Thymus (tissue), 11 donors: ENCODE results near the gene PLD5. TPM values are rescaled to one million over a fixed set of nuclear protein-coding genes. Genes with fewer than 3 reads are reported as not detected.

Source experiments
- DNase-seq, 9 donors: peaks; one replicate each; pipeline ENCODE4 v3.0.0-alpha.2; 2013; ENCODE audit warnings: low spot score in 9 of 9, low read depth in 6 of 9, missing footprints in 1 of 9
- H3K27ac ChIP-seq, 2 donors: one replicate each; pipeline ENCODE4 v1.5.1; 2013; ENCODE audit warnings: control low read depth in 1 of 2, low read depth in 1 of 2, low read length in 1 of 2, mild to moderate bottlenecking in 1 of 2, moderate library complexity in 1 of 2
- H3K27me3 ChIP-seq, 2 donors: one replicate each; pipeline ENCODE4 v1.5.1; 2013; ENCODE audit warnings: low read length in 1 of 2; ENCODE audit not compliant: control insufficient read depth in 2 of 2, insufficient read depth in 1 of 2
- H3K36me3 ChIP-seq, 2 donors: one replicate each; pipeline ENCODE4 v1.5.1; 2013; ENCODE audit warnings: low read length in 1 of 2, mild to moderate bottlenecking in 1 of 2, moderate library complexity in 1 of 2; ENCODE audit not compliant: control insufficient read depth in 2 of 2, insufficient read depth in 2 of 2
- H3K4me1 ChIP-seq, 2 donors: one replicate each; pipeline ENCODE4 v1.5.1; 2013; ENCODE audit warnings: low read length in 2 of 2; ENCODE audit not compliant: control insufficient read depth in 2 of 2, insufficient read depth in 2 of 2
- H3K4me3 ChIP-seq, 2 donors: one replicate each; pipeline ENCODE4 v1.5.1; 2013; ENCODE audit warnings: low read length in 2 of 2, control low read depth in 1 of 2, mild to moderate bottlenecking in 1 of 2
- H3K9me3 ChIP-seq, 2 donors: one replicate each; pipeline ENCODE4 v1.5.1; 2013; ENCODE audit warnings: low read length in 1 of 2, mild to moderate bottlenecking in 1 of 2; ENCODE audit not compliant: control insufficient read depth in 2 of 2, insufficient read depth in 1 of 2
- WGBS: extraction: QIAGEN DNeasy Blood & Tissue Kit; methylation state at CpG from one replicate; pipeline ENCODE4 v1.1.7; 2013; 5-methylcytosine and 5-hydroxymethylcytosine counted together
- polyA plus RNA-seq: library from polyadenylated mRNA; stranded (reverse); fragments of 200-250 nt; gene quantifications from one replicate; pipeline ENCODE4 v1.2.3, GENCODE V29; 2013
- total RNA-seq: library from RNA; stranded (reverse); fragments of 120-200 nt; gene quantifications from one replicate; pipeline ENCODE4 v1.2.4, GENCODE V29; 2013
- donor health status: healthy.

PLD5 gene
- total and polyA plus RNA-seq, 2 donors, result 0.25 to 0.66 TPM

DNA sequence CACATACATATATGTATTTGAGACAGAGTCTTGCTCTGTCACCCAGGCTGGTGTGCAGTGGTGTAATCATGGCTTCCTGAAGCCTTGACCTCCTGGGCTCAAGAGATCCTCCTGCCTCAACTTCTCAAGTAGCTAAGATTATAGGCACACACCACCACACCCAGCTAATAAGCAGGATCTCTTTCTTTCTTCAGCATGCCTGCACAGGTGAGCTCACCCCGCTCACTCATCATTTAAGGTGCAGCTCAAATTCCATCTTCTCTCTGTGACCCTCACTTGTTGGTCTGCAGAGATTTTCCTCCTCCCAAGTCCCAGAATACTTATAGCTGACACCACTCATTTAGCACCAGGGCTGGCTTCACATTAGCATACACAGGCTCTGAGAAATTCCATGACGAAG is 316.5 kb downstream of the PLD5 start:
- H3K27ac ChIP-seq, result no peak overlapping the region
- no peak overlapping the region for H3K4me3 ChIP-seq
- H3K27me3 ChIP-seq, result no peaks in the 10 kb centered on the region
- no peaks in the 10 kb centered on the region for H3K36me3 ChIP-seq
- no peaks in the 10 kb centered on the region for H3K9me3 ChIP-seq
- WGBS, result 82% methylated on average over 2 of the region's 2 CpGs
- H3K4me1 ChIP-seq, result no peaks in the 10 kb centered on the region
- DNase-seq, result no peak

DNA sequence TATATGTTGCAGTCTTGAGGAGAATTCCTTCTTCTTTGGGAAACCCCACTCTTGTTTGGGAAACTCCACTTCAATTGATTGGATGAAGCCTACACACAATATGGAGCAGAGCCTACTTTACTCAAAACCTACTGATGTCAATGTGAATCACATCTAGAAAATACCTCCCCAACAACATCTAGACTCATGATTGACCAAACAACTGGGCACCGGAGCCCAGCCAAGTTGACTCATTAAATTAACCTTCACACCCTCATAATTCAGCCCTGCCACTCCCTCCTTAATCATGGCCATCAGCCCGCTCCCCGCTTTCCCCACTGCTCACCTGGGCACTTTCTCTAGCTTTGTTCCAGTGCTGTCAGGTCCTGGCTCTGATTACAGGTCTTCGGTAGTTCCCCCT is 317.5 kb downstream of the PLD5 start:
- 98% methylated on average over 4 of the region's 4 CpGs for WGBS
- H3K36me3 ChIP-seq, result no peaks in the 10 kb centered on the region
- H3K27ac ChIP-seq, result peak overlapping the region in 1 of 2 donors; percentile 47
- H3K4me1 ChIP-seq, result peaks cover 0 to 3% of the 10 kb centered on the region in 2 donors
- no peak for DNase-seq
- no peaks in the 10 kb centered on the region for H3K9me3 ChIP-seq
- no peaks in the 10 kb centered on the region for H3K27me3 ChIP-seq
- H3K4me3 ChIP-seq, result no peak overlapping the region

DNA sequence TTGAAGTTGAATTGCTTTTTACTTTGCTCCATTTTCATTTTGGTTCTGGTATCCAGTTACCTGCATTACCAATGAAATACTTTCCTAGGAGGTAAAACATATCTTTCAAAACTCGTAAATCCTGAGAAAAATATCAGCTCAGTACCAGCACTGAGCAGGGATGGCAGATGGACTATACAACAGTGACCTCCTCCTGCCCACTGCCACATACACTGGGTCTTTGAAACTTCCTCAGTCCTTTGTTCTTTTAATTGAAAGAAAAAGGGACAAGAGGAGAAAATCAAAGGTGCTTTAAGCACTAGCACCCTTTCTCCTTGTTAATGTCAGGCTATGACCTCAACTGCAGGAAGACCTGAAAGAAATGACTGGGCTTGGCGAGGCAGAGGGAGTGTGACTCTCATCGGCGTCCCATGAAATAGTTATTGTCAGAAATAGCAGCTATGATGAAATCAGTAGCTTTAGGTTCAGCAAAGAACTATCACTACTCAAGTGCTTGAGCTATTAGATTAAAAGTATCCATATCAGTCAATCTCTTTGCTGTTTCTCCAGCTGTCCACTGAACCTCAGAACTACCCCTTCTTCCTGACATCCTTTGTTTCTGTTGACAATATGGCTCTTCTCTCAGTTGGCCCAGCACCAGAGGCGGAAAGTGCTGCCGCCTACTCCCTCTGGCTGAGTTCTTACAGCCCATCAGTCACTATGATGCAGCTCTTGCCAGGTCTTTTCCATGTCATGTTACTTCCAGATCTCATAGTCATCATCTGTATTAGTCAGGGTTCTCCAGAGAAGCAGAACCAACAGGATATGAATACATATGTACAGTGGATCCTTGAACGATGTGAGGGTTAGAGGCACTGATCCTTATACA is 318.6 kb downstream of the PLD5 start:
- Histone ChIP-seq H3K27ac (peak overlapping the region in 1 of 2 donors; percentile 67), H3K36me3 (no peaks in the 10 kb centered on the region), H3K9me3 (no peaks in the 10 kb centered on the region), H3K4me1 (peaks cover 0 to 3% of the 10 kb centered on the region in 2 donors), H3K27me3 (no peaks in the 10 kb centered on the region), H3K4me3 (no peak overlapping the region)
- no peak for DNase-seq
- 82% methylated on average over 7 of the region's 7 CpGs for WGBS

DNA sequence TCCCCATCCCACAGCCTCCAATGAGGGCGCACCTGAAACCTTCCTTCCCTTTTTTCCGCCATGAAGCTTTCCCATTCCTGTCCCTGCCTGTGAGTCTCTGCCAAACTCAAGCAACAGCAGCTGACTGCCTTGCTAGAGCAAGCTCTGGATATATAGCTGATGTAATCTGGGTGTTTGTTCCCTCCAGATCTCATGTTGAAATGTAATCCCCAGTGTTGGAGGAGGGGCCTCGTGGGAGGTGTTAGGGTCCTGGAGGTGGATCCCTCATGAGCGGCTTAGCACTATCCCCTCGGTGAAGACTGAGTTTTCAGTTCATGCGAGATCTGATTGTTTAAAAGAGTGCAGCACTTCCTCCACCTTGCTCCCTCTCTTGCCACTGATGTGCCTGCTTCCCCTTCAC is 321.2 kb downstream of the PLD5 start:
- DNase-seq, result no peak
- Histone ChIP-seq H3K4me3 (no peak overlapping the region), H3K9me3 (no peaks in the 10 kb centered on the region), H3K27me3 (no peaks in the 10 kb centered on the region), H3K36me3 (no peaks in the 10 kb centered on the region), H3K4me1 (peaks cover 0 to 3% of the 10 kb centered on the region in 2 donors), H3K27ac (no peak overlapping the region)
- WGBS, result 86% methylated on average over 6 of the region's 6 CpGs

DNA sequence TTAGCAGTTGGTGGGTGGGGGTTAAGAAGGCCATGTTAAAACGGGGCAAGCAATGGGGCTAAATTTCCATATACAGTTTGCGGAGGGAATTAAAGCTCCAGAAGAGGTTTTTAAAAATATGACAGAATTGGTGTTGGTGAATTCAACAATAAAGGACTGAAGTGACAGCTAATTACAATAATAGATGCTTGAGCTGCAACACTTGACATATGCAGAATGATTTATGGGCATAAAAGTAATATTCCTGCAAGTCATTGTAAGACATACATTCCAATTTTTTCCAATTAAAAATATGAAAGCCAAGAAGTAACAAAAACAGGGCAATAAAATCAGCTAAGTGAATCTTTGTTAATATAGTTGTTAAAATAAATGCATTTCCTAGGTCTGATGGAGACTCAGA is 323.4 kb downstream of the PLD5 start:
- H3K36me3 ChIP-seq, result no peaks in the 10 kb centered on the region
- H3K9me3 ChIP-seq, result no peaks in the 10 kb centered on the region
- no peak for DNase-seq
- no peak overlapping the region for H3K27ac ChIP-seq
- no peak overlapping the region for H3K4me3 ChIP-seq
- no peaks in the 10 kb centered on the region for H3K27me3 ChIP-seq
- peaks cover 0 to 3% of the 10 kb centered on the region in 2 donors for H3K4me1 ChIP-seq
- 96% methylated on average over 2 of the region's 2 CpGs for WGBS

DNA sequence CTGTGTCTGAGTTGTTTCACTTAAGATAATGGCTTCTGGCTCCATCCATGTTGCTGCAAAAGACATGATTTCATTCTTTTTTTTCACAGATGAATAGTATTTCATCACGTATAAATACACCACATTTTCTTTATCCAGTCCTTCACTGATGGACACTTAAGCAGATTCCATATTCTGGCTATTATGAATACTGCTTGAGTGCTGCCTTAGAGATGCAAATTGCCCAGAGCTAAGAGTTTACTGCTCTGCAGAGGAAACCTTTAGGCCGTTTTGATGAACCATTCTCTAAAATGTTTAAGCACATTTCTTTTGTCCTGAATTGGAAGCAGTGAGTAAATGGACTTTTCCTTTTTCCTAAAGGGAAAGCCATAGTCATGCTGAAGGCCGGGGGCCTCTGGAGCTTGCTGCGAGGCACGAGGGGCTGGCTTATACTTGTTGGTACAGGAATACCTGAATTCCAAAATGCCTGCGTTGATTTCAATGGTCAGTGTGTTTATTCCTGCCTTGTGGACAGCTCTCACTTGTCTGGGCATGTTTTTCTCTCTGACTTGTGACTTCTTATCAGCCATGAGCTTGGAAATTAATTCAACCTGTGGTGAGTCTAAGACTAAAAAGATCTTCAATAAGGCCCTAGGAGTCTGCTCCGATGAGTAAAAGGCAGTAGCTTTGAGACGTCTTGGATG is 324.6 kb downstream of the PLD5 start:
- H3K27me3 ChIP-seq, result no peaks in the 10 kb centered on the region
- H3K36me3 ChIP-seq, result no peaks in the 10 kb centered on the region
- peaks cover 0 to 3% of the 10 kb centered on the region in 2 donors for H3K9me3 ChIP-seq
- peak overlapping the region; percentile 36 to 52 for H3K27ac ChIP-seq
- no peak overlapping the region for H3K4me3 ChIP-seq
- H3K4me1 ChIP-seq, result peaks cover 0 to 3% of the 10 kb centered on the region in 2 donors
- DNase-seq, result no peak
- 83% methylated on average over 8 of the region's 8 CpGs for WGBS

DNA sequence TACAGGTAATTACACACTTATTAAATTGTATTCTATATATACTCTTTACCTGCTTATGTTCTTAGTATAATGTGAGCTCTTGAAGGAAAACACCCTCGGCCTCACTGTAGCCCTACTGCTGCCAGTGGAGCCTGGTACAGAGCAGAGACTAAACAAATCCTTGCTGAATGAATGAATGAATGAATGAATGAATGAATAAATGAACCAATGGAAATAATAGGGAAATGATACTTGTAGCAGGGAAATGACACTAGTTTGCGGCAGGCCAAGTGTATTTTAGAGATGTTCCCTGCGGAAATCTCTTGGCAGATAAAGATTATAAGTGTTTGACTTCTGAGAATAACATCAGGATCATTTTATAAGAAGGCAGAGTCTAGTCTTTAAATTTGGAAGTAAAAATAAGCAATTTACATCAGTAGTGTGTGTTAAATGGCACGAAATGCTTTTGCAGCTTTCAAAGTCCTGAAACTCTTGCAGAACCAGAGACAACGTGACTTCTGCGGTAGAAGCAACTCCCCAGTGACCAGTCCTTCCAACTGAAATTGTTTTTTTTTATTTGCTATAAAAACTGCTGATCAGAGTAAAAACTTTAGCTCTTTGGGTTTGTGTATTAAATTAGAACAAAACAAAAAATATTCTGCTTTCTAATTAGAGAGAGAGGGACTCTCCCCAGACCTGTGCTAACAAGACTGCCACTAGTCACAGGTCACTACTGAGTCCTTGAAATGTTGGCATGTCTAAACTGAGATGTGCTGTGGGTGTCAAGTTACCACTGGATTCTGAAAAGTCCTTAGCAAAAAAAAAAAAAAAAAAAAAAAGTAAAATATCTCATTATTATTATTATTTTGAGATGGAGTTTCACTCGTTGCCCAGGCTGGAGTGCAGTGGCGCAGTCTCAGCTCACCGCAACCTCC is 326.3 kb downstream of the PLD5 start:
- H3K4me1 ChIP-seq, result peaks cover 0 to 3% of the 10 kb centered on the region in 2 donors
- DNase-seq, result no peak
- H3K4me3 ChIP-seq, result no peak overlapping the region
- WGBS, result 90% methylated on average over 9 of the region's 9 CpGs
- H3K36me3 ChIP-seq, result no peaks in the 10 kb centered on the region
- H3K27me3 ChIP-seq, result no peaks in the 10 kb centered on the region
- H3K9me3 ChIP-seq, result peaks cover 0 to 3% of the 10 kb centered on the region in 2 donors
- H3K27ac ChIP-seq, result no peak overlapping the region

DNA sequence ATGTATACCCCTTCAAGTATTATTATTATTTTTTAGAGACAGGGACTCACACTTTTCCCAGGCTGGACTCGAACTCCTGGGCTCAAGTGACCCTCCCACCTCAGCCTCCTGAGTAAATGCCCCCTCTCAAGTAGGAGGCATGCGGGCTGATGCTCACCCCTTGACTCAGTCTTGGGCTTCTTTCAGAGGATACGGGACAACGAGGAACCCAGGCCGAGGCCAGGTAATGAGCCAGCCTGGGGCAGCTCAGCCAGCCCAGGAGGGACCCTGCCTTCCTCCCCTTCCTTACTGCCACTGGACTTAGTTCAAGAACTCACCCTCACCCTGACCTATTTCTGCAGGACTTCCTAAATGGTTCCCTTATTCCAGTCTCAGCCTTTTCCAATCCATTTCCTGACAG is 327.6 kb downstream of the PLD5 start:
- Histone ChIP-seq H3K4me3 (no peak overlapping the region), H3K4me1 (no peaks in the 10 kb centered on the region), H3K27ac (no peak overlapping the region), H3K27me3 (no peaks in the 10 kb centered on the region), H3K9me3 (peaks cover 0 to 3% of the 10 kb centered on the region in 2 donors), H3K36me3 (no peaks in the 10 kb centered on the region)
- 90% methylated on average over 5 of the region's 5 CpGs for WGBS
- DNase-seq, result no peak
